ENCODE measurements around the gene JARID2. TPM values are rescaled to one million over a fixed set of nuclear protein-coding genes. Genes with fewer than 3 reads are reported as not detected.
"Not testable (repeated sequence)": the region's sequence is repeated elsewhere in the genome, so short reads cannot be mapped to it uniquely, and the experiment has no call there.

Gene JARID2
- total RNA-seq, 3 donors from 2014 or later = 10.6 to 11.8 (median 11.4) TPM

DNA sequence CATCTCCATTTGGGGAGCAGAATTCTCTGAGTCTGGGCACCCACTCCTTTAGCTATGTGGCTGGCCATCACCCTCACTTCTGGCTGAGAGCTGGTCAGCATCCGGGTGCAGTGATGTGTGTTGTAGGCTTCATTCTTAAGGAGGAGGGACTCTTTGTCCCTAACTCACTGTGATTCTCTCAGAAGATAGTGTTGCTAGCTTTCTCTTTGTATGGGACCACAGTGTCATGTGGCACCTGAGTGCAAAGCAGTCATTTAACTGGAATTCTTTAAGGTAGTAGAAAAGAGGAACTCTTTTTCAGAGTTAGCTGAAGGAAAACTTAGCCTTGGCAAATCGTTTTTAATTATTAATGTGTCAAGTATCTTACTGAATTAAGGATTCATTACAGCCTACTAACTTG lies 165.9 kb downstream of the JARID2 start:
- H3K36me3 ChIP-seq (ENCODE audit: low read depth) = no peaks in the 10 kb centered on the region
- H3K4me1 ChIP-seq (ENCODE audit: low read depth) = no peaks in the 10 kb centered on the region
- H3K9me3 ChIP-seq = no peaks in the 10 kb centered on the region
- DNase-seq = no peak
- intact Hi-C loops (cut with DNase I, micrococcal nuclease) = no loop called here
- TF ChIP-seq, protein P1, sequence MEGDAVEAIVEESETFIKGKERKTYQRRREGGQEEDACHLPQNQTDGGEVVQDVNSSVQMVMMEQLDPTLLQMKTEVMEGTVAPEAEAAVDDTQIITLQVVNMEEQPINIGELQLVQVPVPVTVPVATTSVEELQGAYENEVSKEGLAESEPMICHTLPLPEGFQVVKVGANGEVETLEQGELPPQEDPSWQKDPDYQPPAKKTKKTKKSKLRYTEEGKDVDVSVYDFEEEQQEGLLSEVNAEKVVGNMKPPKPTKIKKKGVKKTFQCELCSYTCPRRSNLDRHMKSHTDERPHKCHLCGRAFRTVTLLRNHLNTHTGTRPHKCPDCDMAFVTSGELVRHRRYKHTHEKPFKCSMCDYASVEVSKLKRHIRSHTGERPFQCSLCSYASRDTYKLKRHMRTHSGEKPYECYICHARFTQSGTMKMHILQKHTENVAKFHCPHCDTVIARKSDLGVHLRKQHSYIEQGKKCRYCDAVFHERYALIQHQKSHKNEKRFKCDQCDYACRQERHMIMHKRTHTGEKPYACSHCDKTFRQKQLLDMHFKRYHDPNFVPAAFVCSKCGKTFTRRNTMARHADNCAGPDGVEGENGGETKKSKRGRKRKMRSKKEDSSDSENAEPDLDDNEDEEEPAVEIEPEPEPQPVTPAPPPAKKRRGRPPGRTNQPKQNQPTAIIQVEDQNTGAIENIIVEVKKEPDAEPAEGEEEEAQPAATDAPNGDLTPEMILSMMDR (IDR thresholded peaks at IDR 0.05) = no peak
- H3K4me3 ChIP-seq = no peak overlapping the region
- ATAC-seq = no peak

DNA sequence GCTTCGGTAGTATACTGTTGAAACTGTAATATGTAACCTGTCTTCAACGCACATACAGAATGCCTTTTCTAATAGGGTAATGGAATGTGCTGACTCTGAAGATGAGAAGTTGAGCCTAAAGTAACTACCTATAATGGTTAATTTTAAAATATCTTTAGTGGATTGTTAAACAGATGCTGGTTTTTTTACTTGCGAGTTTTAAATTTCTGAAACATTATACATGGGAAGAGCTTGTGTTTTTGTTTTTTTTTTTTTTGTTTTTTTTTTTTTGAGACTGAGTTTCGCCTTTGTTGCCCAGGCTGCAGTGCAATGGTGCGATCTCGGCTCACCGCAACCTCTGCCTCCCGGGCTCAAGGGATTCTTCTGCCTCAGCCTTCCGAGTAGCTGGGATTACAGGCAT lies 166.9 kb downstream of the JARID2 start:
- Histone ChIP-seq H3K4me3 (no peak overlapping the region), H3K4me1 (ENCODE audit: low read depth) (no peaks in the 10 kb centered on the region), H3K9me3 (no peaks in the 10 kb centered on the region), H3K36me3 (ENCODE audit: low read depth) (no peaks in the 10 kb centered on the region)
- no peak for DNase-seq
- no peak for ATAC-seq
- TF ChIP-seq, protein P1 (IDR thresholded peaks at IDR 0.05) = no peak
- intact Hi-C loops (cut with DNase I, micrococcal nuclease) = no loop called here

DNA sequence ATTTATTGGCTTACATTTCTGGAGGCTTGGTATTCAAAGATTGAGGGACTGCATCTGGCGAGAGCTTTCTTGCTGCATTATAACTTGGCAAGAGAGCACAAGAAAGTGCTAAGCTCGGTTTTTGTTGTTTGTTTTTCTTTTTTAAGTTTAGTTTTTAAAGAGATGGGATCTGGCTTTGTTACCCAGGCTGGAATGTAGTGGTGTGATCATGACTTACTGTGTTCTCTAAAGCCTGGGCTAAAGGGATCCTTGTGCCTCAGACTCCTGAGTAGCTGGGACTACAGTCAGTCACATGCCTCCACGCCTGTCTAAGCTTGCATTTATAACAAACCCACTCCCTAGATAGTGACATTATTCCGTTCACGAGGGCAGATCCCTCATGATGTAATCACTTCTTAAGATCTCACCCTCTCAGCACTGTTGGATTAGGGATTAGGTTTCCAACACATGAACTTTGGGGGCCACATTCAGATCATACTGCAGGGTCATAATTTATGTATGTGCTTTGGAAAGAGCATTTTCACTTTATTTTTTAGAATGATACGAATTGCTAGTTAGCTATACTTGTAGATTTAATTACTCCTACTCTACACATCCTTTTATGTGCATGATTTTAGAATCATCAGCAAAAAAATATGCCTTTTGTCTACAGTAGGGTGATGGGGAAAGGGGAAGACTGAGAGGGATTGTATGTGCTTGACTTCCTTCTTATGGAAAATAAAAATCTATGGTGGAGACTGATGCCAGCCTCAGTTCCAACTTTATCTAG lies 167.8 kb downstream of the JARID2 start:
- H3K4me1 ChIP-seq (ENCODE audit: low read depth) = no peaks in the 10 kb centered on the region
- no peaks in the 10 kb centered on the region for H3K36me3 ChIP-seq (ENCODE audit: low read depth)
- TF ChIP-seq, protein P1 (IDR thresholded peaks at IDR 0.05) = no peak
- H3K4me3 ChIP-seq = no peak overlapping the region
- intact Hi-C loops (cut with DNase I, micrococcal nuclease) = no loop called here
- no peak for DNase-seq
- no peak for ATAC-seq
- H3K9me3 ChIP-seq = peaks cover 1% of the 10 kb centered on the region

DNA sequence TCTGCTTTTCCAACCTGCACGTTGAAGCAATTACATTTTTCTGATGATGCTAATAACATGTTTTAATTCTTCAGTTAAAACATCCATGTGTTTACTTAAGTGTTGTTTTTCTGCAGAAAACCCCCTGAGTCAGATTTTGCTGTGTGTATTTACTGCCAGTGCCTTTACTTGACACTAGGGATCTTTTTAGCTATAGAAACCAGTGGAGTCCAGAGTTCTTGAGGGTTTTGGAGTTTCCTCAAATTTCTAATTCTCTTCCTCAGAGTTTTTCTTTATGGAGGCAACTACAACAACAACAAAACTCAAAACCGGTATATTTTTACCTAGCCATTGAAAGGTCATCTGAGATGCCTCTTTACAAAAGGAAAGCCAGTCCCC lies 168.4 kb downstream of the JARID2 start:
- Histone ChIP-seq H3K4me3 (no peak overlapping the region), H3K9me3 (peaks cover 7% of the 10 kb centered on the region), H3K36me3 (ENCODE audit: low read depth) (no peaks in the 10 kb centered on the region), H3K4me1 (ENCODE audit: low read depth) (no peaks in the 10 kb centered on the region)
- TF ChIP-seq, protein P1 (IDR thresholded peaks at IDR 0.05) = no peak
- DNase-seq = no peak
- intact Hi-C loops (cut with DNase I, micrococcal nuclease) = no loop called here
- ATAC-seq = no peak

DNA sequence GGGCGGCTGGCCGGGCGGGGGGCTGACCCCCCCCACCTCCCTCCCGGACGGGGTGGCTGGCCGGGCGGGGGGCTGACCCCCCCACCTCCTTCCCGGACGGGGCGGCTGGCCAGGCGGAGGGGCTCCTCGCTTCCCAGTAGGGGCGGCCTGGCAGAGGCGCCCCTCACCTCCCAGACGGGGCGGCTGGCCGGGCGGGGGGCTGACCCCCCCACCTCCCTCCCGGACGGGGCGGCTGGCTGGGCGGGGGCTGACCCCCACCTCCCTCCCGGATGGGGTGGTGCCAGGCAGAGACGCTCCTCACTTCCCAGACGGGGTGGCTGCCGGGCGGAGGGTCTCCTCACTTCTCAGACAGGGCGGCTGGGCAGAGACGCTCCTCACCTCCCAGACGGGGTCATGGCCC lies 169.8 kb downstream of the JARID2 start:
- DNase-seq; H3K4me3 ChIP-seq; H3K4me1 ChIP-seq (ENCODE audit: low read depth); intact Hi-C loops (cut with DNase I, micrococcal nuclease); ATAC-seq; H3K36me3 ChIP-seq (ENCODE audit: low read depth): not testable (repeated sequence)
- H3K9me3 ChIP-seq = peaks cover 17% of the 10 kb centered on the region

DNA sequence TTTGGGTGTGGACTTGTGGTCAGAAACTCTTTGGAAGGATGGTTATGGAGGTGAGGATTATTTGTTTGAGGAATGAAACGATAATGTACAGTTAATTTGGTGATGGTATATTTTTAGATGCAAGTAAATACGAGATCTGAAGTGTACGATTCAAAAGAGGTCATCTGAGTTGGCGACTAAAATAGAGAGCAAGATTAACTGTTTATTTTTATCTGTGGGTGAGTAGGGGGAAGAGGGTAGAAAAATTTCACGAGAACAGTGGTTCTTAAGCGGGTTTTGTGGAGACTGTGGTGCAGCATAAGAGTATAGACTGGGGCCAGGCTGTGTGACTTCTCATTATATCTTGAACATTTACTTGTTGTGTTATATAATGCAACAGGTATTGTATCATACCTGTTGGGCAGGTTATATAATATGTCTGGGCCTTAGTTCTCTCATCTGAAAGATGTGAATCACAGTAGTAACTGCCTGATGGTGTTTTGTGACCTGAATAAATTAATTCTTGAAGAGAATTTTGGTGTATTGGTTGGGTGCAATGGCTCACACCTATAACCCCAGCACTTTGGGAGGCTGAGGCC lies 171.2 kb downstream of the JARID2 start:
- no peaks in the 10 kb centered on the region for H3K4me1 ChIP-seq (ENCODE audit: low read depth)
- ATAC-seq = no peak
- no peak for DNase-seq
- intact Hi-C loops (cut with DNase I, micrococcal nuclease) = no loop called here
- H3K4me3 ChIP-seq = no peak overlapping the region
- TF ChIP-seq, protein P1 (IDR thresholded peaks at IDR 0.05) = no peak
- H3K9me3 ChIP-seq = peaks cover 17% of the 10 kb centered on the region
- no peaks in the 10 kb centered on the region for H3K36me3 ChIP-seq (ENCODE audit: low read depth)

Data from mucosa of descending colon (tissue), 3 donors.